NCI-H2196 treated with DMSO at 0.1 percent for 48 hours (cell line): Measurements from ENCODE around the gene RFNG.

ENCODE experiments used
- DNase-seq: peaks from one replicate; lab custom pipeline; 2025; ENCODE audit not compliant: unreplicated experiment; lab: John Stamatoyannopoulos, UW

Gene RFNG, protein sequence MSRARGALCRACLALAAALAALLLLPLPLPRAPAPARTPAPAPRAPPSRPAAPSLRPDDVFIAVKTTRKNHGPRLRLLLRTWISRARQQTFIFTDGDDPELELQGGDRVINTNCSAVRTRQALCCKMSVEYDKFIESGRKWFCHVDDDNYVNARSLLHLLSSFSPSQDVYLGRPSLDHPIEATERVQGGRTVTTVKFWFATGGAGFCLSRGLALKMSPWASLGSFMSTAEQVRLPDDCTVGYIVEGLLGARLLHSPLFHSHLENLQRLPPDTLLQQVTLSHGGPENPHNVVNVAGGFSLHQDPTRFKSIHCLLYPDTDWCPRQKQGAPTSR

DNA sequence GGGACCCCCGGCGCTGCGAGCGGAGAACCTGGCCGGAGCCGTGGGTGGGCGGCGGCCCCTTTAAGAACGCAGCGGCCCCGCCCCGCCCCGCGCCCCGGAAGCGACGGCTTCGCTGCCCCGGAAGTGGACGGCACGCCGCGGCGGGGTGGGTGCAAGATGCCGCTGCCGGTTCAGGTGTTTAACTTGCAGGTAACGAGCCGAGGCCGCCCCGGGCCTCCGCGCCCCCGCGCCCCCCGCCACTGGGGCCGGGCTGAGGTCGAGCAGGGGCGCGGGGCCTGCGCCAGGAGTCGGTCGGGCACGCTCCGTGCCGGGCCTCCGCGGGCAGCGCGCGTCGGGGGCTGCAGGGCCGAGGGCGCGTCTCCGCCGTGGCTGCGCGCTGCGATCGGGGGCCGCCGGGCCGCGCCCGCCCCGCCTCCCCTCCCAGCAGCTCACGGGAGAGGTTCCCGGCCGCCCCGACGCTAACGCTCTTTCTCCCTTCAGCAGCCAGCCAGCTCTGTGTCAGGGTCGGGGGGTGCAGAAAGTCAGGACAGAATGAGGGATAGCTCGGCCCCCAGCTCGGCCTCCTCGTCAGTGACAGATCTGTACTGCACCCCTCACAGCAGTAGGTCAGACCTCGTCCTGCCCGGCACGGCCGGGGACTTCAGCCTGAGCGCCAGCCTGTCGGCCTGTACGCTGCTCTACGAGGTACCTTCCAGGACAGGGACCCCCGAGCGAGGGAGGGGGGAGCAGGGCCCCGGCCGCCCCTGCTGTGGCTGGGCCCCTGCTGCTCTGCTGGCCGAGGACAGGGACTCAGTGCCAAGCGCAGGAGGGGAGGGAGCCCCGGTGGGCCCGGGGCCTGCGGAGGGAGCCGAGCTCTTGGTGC lies at the start of gene RFNG, which contains the start of gene GPS1:
Gene RFNG, minus strand, starts transcription at position 36 of the 862 bp plus-strand sequence. CDS start 45 bp downstream, outside the sequence.
Gene GPS1, plus strand, starts transcription at position 123 of the 862 bp plus-strand sequence. Its CDS starts 34 bp downstream, at position 157.
- DNase-seq, result peak; percentile 75

DNA sequence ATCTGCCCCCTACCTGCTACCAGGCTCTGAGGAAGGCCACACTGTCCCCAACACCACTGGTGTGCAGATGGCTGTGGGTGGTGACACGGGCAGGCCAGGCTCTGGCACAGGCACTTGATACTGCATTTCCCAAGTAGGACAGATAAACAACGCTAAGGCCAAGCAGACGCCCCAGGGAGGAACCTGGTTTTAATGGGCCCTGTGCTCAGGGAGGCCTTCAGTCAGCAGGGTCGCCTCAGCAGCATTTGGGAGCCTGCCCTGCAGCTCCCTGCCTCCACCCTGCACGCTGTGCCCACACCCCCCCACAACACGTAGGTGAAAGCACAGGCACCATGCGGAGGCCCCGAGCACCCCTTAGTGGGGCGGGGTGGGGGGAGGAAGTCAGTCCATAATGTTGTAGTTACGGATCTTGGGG lies 49.7 kb upstream of the RFNG start:
- DNase-seq, result no peak

DNA sequence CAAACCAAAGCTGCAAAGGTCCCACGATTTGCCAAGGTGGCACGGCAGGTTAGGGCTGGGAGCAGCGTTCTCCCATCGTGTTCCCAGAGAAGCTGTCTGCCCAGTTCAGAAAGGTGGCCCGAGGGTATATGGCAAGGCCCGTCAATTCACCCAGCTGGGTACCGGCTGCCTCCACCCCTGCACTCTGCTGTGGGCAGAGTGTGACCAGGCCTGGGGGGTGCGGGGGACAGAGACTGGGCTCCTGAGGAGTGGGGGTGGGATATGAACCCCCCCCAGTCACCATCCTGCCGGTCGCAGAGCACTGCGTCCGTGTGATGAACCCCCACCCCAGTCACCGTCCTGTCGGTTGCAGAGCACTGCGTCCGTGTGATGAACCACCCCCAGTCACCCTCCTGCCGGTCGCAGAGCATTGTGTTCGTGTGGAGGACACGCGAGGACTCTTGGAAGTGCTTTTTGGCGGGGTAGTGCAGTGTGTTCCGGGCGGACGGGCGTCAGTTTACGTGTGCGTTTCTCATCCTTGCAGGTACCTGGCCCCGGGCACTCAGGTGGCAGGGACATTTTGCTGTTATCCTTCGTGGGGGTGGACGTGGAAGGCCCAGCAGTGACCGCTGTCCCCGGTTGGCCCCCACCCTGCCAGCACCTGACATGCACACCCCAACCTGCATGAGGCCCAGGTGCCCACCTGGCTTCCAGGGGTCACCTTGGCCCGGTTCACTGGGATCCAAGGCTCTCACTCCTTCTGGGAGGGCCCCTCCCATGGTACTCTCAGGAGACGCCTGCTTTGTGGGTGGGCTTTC lies 49.1 kb upstream of the RFNG start:
- DNase-seq, result no peak

DNA sequence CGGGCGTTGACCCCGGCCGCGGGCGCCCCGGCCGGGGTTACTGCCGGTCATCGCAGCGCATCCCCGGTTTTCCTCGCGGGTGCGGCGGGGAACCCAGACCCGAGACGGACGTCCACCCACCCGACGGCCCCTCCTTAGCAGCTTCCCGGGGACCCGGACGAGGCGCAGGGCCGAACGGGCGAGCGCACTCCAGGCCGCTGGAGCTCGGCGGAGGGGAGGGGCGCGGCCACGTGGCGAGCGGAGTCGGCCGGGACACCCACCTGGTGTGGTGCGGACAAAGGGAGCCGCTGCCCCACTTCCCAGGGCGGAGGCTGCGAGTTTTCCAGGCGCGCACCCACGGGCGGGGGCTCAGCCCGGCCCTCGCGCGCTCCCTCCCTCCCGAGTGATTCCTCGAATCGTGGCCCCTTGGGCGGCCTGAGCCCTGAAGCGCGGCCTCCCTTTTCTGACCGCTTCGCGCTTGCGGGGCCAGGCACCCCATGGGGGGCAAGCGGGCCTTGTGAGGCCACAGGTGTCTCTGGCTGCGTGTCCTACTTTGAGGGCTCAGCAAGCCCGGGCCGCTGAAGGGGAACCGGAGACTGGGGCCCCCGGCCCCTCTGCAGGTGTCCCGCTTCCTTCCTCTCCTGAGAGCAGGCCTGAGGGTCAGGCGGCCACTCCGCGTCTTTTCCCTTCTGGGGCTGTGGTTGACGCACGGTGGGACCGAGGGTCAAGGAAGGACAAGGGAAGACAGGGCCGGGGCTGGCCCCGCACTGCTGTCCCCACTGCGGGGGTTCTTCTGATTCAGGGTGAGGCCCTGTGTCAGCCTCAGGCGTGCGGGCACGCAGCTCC lies 47.5 kb upstream of the RFNG start:
- peak; percentile 58 for DNase-seq

DNA sequence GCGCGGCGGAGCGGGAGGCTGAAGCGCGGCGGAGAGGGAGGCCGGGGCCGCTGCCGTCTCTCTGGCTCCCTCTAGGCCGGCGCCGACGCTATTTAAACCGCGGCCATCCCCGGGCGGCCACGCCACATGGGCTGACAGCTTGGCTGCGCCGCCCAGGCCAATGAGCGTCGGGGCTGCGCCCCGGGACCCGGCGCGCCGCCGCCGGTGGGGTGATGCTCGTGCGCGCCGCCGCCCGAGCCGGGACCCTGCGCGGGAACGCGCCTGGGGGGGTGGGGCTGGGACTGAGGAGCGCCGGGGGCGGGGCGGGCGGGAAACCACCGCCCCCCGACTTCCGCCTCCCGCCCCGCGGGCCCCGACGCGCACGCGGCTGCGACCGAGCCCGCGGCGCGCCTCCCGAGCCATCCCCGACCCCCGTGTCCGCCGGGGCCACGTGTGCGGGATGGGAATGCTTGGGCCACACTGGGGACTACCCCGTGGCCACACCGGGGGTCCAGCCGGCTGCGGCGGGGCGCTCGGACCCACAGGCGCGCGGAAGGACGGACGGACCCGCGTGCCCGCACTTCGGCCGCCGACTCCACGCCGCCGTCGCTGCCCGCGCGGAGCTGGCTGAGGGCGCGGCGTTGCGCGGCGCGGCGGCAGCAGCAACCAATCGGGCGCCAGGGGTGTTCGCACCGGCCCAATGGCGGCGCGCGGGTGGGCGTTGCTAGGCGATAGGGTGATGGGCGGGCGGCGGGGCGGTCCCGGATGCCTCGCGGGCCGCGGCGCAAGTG lies 46.7 kb upstream of the RFNG start, which contains the start of gene FASN:
Gene FASN, minus strand, starts transcription at position 68 of the 770 bp plus-strand sequence. CDS start 1,791 bp downstream, outside the sequence.
- DNase-seq, result peak; percentile 96

DNA sequence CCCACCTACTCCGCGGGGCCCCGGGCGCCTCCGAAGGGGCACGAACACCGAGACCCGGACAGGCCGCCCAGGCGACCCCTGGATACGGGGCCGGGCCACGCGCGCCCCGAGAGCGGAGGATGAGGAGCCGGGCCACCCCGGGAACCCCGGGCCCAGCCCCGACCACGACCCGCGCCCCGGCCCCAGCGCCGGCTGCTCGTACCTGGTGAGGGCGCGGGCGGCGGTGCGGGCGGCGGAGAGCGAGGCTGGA lies 46.2 kb upstream of the RFNG start:
- no peak for DNase-seq

DNA sequence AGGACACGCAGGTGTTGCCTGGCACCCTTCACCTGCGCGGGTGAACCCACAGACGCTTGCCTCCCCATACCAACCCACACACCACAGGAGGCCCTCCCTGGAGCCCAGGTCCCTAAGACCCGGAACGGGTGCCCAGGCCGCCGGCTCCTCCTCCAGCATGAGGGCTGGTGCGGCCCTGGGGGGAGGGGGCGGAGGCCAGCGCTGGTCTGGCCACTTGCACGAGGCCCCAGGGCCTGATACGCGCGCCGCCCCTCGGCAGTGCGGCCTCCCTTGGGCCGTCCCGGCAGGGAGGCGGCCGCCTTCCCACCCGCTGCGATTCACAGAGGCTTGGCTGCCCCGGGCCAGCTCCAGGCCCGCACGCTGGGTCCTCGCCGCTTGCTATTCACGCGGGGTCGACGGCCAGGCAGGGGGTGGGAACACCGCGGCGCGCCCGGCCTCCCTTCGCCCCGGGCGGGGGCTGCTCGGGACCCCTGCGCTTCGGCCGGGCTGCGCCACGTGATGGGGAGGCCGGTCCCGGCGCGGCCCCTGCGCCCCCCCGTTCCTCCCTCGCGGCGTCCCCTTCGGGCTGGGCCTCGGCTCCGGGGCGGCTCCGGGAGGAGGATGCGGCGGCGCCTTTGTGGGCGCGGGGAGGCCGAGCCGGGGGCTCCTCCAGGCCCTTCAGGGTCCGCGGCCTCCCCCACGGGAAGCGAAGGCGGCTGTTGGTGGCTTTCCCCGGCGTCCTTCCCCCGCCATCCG lies 45.7 kb upstream of the RFNG start:
- no peak for DNase-seq

DNA sequence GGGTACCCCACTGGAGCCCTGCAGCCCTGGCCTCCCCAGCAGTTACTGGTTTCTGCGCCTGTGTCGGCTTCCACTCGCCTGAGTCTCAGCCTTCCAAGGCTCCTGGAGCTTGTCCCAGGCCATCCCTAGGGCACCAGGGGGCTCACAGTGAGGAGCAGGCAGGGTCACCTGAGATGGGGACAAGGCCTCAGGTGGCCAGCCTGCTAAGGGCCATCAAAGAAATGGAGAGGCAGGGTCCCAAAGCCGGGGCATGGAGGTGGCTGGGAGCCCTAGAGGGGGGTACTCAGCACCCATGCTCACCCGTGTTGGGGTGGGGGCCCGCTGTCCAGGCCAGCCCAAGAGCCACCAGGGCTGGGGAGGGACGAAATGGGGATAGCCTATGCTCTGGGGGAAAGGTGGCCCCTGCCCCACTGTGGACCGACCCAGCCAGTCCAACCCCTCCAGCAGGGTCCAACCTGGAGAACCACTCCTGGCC lies 45.1 kb upstream of the RFNG start:
- no peak for DNase-seq

DNA sequence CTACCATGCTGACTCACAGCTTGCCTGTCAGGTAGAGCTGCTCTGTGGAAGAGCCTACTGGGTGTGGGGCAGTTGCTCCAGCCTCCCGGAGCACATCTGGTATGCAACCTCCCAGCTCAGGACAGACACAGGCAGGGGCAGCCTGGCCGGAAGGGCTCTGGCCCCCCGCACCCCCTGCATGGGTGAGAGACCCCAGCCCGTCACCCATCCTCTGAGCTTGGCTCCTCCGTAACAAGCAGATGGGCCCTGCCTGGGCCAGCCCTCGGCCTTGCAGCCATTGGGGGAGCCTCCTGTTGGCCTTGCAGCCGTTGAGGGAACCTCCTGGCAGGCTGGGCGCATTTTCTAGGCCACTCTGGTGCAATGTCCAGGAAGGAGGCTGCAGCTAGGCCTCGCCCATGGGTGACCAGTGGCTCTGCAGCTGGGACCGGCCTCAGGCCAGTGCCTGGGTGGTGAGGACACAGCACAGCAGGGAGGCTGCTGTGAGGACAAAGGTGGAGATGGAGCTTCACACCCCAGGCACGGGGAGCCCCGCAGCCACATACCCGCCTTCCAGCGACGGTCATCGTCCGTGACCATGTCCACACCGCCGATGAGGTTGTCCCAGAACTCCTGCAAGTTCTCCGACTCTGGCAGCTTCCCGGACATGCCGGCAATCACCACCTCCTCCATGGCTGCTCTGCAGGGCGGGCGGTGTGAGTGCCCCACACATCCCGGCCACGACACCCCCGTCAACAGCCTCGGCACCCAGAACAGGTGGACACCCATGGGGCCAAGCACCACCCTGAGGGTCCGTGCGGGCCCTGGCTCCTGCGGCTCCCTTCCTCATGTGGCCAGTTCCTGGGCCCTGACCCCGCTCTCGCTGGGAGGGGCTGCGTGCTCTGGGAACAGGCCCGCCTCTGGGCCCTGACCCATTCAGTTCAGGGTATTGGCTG lies 44.4 kb upstream of the RFNG start:
- no peak for DNase-seq

DNA sequence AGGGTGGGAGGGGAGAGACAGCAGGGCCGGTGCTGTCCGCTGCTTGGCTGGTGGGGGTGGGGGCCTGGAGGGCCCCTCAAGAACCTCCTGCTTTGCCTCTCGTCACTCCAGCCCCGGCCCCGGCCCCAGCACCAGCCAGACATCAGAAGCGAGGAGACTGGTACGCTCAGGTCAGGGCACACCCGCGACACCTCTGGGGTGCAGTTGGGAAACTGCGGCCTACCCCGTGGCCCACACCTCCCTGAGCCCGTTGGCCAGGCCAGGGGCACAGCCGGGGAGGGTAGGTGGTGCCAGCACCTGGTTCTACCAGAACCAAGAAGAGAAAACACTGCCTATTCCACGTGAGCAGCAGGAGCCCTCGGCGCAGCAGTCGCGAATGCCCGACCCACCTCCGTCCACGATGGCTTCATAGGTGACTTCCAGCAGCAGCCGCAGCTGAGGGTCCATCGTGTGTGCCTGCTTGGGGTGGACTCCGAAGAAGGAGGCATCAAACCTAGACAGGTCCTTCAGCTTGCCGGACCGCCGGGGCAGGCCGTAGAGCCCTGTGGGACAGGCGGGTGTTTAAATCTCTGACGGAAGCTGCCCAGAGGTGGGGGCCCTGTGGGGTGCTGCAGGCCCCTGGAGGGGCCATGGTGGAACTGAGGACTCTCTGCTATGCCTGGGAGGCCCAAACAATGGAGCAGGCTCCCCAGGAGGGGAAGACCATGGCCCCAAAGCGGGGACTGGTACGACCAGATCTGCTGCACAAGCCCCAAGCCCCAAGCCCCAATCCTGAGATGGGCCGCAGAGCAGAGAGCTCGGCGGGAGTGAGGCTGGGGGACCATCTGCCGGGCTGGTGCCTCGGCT lies 43.5 kb upstream of the RFNG start:
- no peak for DNase-seq

DNA sequence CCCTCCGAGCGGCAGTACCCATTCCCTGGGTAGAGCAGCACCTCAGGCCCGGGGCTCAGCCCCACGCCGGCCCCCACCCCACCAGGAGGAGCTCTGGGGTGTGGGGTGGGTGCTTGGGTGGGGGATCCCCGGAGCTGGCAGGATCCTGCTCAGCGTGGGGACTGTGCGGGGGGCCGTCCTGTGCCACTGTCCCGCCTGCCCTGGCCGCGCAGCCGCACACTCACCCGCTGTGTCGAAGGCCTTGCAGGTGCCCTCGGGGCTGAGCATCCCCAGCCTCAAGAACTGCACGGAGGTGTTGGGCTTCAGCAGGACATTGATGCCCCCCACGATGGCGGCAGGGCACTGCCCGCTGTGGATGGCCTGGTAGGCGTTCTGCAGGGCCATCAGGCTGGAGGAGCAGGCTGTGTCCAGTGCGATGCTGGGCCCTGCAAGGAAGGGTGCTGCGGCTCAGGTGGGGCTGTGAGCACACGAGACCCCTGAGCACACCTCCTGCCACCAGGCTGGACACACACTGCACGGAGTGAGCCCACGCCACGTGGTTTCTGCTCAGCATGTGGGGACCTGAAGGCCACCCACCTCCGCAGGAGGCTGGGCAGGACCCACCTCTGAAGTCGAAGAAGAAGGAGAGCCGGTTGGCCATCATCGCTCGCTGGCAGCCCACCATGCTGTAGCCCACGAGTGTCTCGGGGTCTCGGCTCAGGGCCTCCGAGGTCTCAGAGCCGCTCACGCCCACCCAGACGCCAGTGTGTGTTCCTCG lies 41.6 kb upstream of the RFNG start:
- DNase-seq, result no peak

DNA sequence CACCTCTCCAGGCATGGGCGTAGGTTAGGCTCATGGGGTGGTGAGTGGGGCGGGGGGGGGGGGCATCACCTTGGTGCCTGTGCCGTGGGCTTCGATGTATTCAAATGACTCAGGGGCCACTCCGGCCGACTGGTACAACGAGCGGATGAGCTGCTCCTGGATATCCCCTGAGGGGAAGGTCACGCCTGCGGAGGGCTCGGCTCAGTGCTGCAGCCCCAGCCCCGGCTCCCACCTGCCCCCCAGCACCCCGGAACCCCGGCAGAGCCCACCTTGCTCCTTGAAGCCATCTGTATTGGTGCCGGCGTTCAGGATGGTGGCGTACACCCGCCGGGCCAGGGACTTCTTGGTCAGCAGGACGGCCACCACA lies 41.0 kb upstream of the RFNG start:
- no peak for DNase-seq

DNA sequence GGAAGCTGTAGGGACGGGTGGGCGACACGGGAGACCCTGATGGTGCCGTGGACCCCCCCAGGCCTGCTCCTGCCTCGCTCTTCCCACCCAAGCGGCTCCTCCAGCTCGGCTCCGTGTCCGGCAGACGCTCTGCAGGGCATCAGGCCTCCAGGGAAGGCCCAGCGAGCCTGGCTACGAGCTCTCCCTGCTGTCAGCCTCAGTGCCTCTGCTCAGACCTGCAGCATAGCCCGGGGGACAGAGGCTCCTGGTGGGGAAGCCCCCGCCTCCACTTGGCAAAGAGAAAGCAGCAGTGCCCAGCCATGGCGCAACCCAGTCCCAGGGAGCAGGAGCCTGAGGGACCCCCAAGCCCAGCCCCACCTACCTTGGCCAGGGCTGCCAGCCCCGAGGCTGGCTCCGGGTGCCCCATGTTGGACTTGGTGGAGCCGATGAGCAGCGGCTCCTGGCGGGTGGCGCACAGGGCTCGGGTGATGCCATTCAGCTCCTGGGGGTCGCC lies 40.5 kb upstream of the RFNG start:
- no peak for DNase-seq

DNA sequence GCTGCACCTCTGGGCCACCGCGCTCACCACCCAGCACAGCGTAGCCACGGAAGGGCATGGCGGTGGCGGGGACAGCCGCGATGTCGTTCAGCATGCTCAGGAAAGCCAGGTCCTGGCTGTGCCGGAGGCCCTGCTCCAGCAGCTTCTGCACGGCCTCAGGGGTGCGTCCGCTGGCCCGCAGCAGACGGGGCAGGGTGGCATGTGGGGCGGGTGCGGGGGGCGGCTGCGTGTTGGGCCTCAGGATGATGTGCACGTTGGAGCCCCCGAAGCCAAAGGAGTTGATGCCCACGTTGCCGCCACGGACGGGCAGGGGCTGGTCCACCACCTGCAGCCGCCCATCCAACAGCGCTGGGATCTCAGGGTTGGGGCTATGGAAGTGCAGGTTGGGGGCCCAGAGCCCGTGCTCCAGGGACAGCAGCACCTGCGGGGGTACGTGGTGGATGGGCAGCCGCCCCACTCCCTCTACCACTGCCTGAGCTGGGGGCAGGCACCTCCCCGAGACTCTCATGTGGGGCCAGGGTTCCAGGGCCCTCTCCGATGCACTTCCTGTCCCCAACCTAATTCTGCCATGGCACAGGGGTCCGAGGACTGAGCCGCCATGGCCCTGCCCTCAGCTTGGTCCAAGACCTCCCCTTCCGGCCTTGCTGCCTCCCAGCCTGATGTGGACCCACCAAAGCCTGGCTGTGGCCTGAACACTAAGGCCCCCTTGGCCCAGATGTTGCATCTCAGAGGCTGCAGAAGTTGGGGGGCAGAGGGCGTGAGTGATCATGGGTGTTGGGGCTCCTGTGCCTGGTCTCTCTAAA lies 39.9 kb upstream of the RFNG start:
- no peak for DNase-seq

DNA sequence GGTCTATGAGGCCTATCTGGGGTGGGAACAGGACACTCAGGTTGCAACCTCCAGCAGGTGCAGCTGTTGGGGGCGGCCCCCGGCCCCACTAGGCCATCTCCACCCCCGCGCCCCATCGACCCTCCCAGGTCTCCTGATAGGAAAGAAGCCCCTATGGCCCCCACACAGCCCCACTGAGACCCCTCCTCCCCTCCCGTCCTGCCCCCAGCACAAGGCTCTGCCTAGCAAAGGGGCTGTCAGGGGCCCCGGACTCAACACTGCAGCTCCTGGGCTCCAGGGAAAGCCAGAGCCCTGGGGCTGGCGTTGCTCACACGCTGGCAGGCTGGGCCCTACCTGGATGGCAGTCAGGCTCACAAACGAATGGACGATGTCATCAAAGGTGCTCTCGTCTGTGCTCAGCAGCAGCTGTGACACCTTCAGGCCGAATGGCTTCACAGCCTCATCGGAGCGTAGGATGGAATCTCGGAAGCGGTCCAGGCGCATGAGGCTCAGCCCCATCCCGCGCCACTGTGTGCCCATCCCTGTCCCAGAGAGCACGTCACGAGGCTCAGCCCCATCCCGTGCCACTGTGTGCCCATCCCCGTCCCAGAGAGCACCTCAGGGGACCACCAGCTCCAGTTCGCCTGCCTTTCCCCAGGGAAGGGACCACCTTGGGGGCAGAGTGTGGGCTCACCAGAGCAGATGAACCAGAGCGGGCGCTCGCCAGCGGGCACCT lies 39.1 kb upstream of the RFNG start:
- DNase-seq, result no peak
